Caco-2 (cell line): Measurements from ENCODE around the gene LITAF. TPM values are rescaled to one million over a fixed set of nuclear protein-coding genes. Genes with fewer than 3 reads are reported as not detected.

Experiments used
- BruUV-seq: library from RNA; stranded (reverse); fragments of 400-500 nt; replicated peaks from 2 replicates; lab custom pipeline; 2021; lab: Mats Ljungman, UMichigan
- CTCF ChIA-PET: fragments of 300-600 bp; sonication (Branson Sonifier 250); formaldehyde crosslinking; loops from one replicate; lab custom pipeline; 2022; ENCODE audit warnings: antibody characterized with exemption; lab: Charles Lee
- POLR2A ChIA-PET: fragments of 300-600 bp; sonication (Branson Sonifier 250); formaldehyde crosslinking; loops from one replicate; lab custom pipeline; 2022; ENCODE audit warnings: antibody characterized with exemption; lab: Charles Lee
- DNase-seq, 2 experiments: peaks; one replicate each; pipeline versions ENCODE4 v3.0.0 to v3.0.0-alpha.2; 2020 to 2022
- H3K27me3 ChIP-seq: replicated peaks from 2 replicates; pipeline ENCODE4 v1.6.0; 2011; ENCODE audit warnings: low read length; ENCODE audit not compliant: control insufficient read depth, insufficient read depth
- H3K36me3 ChIP-seq: 2 replicates; pipeline ENCODE4 v1.5.1; 2011; ENCODE audit warnings: low read length; ENCODE audit not compliant: control insufficient read depth, insufficient read depth
- H3K4me1 ChIP-seq: fragments of 250-450 bp; sonication (Bioruptor Pico); 2 replicates; pipeline ENCODE4 v1.5.1; 2020; ENCODE audit warnings: mild to moderate bottlenecking
- H3K4me3 ChIP-seq: 2 replicates; pipeline ENCODE4 v1.5.1; 2011; ENCODE audit warnings: low read depth, mild to moderate bottlenecking, control low read depth, low read length
- H3K9me3 ChIP-seq: fragments of 250-450 bp; sonication (Bioruptor Pico); 2 replicates; pipeline ENCODE4 v1.5.1; 2020; ENCODE audit warnings: mild to moderate bottlenecking, moderate library complexity
- H3K27ac Mint-ChIP-seq: one replicate; pipeline ENCODE4 v1.8.0; 2022; ENCODE audit warnings: mixed read lengths; ENCODE audit not compliant: unreplicated experiment
- H3K27me3 Mint-ChIP-seq: one replicate; pipeline ENCODE4 v1.8.0; 2022; ENCODE audit warnings: mixed read lengths; ENCODE audit not compliant: insufficient read depth, unreplicated experiment
- H3K36me3 Mint-ChIP-seq: one replicate; pipeline ENCODE4 v1.8.0; 2022; ENCODE audit warnings: mild to moderate bottlenecking, mixed read lengths; ENCODE audit not compliant: insufficient read depth, unreplicated experiment
- H3K4me1 Mint-ChIP-seq: one replicate; pipeline ENCODE4 v1.8.0; 2022; ENCODE audit warnings: low read depth, mixed read lengths; ENCODE audit not compliant: unreplicated experiment
- H3K4me3 Mint-ChIP-seq: one replicate; pipeline ENCODE4 v1.8.0; 2022; ENCODE audit warnings: mild to moderate bottlenecking, moderate library complexity, mixed read lengths; ENCODE audit not compliant: unreplicated experiment
- H3K9me3 Mint-ChIP-seq: one replicate; pipeline ENCODE4 v1.8.0; 2022; ENCODE audit warnings: mixed read lengths; ENCODE audit not compliant: unreplicated experiment
- CTCF ChIP-seq, 2 experiments: fragments of 200-600 bp in 1 of 2; IDR thresholded peaks; 1 replicate in 1 of 2; 2 replicates in 1 of 2; pipeline versions ENCODE4 v1.5.1 to v1.8.0; 2011 to 2022; ENCODE audit warnings: antibody characterized with exemption in 1 of 2, control low read depth in 1 of 2, inconsistent platforms in 1 of 2, low read depth in 1 of 2, low read length in 1 of 2, mild to moderate bottlenecking in 1 of 2, moderate library complexity in 1 of 2; ENCODE audit not compliant: insufficient read depth in 1 of 2, severe bottlenecking in 1 of 2, unreplicated experiment in 1 of 2
- intact Hi-C: fragments of 100-400 bp; cut with micrococcal nuclease; formaldehyde crosslinking; loops from one replicate; pipeline ENCODE4 v1.10.0; 2022; ENCODE audit not compliant: unreplicated experiment
- total RNA-seq: library from RNA; stranded (reverse); gene quantifications from 2 replicates; pipeline ENCODE4 v1.2.3, GENCODE V29; 2022

LITAF gene
- total RNA-seq, 1 experiment from 2014 or later, result 60.9 TPM

GRCh38 chr16:11609474-11610120 lies 22.9 kb upstream of the LITAF start:
- no peak for DNase-seq
- Histone ChIP-seq H3K4me1 (peaks cover 19% of the 10 kb centered on the region), H3K36me3 (no peaks in the 10 kb centered on the region), H3K4me3 (no peak overlapping the region), H3K27me3 (no peaks in the 10 kb centered on the region), H3K9me3 (no peaks in the 10 kb centered on the region)
- Mint-ChIP-seq H3K4me1 (peaks cover 6% of the 10 kb centered on the region), H3K4me3 (no peak overlapping the region), H3K27ac (no peak overlapping the region), H3K27me3 (no peaks in the 10 kb centered on the region), H3K9me3 (no peaks in the 10 kb centered on the region), H3K36me3 (no peaks in the 10 kb centered on the region)
- no peak for TF ChIP-seq CTCF (IDR thresholded peaks at IDR 0.05; ENCODE audit: insufficient read depth in 1 of 2, low read depth in 1 of 2, low read length in 1 of 2, severe bottlenecking in 1 of 2, unreplicated experiment in 1 of 2)
- CTCF ChIA-PET, result no interaction called here
- intact Hi-C loops, result no loop called here
- POLR2A ChIA-PET, result no interaction called here
- no TSS peak for BruUV-seq

DNA sequence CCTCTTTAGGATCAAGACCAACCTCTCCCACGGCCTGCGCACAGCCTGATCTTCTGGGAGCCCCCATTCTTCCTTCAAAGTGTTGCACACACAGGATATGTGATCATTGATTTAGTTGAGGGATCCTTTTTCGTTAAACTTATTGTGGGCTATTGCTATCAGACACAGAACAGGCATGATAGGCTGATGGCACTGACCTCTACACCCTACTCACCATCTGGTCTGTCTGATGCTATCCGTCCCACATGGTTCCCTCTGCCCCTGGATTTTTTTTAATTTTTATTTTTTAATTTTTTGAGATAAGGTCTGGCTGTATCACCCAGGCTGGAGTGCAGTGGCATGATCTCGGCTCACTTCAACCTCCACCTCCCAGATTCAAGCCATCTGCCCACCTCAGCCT lies 19.2 kb upstream of the LITAF start:
- intact Hi-C loops, result no loop called here
- Histone ChIP-seq H3K27me3 (no peaks in the 10 kb centered on the region), H3K36me3 (no peaks in the 10 kb centered on the region), H3K4me3 (no peak overlapping the region), H3K9me3 (no peaks in the 10 kb centered on the region), H3K4me1 (no peaks in the 10 kb centered on the region)
- H3K4me3 Mint-ChIP-seq, result no peak overlapping the region
- no peak for DNase-seq
- peaks cover 5% of the 10 kb centered on the region for H3K4me1 Mint-ChIP-seq
- H3K36me3 Mint-ChIP-seq, result no peaks in the 10 kb centered on the region
- no peak for TF ChIP-seq CTCF (IDR thresholded peaks at IDR 0.05; ENCODE audit: insufficient read depth in 1 of 2, low read depth in 1 of 2, low read length in 1 of 2, severe bottlenecking in 1 of 2, unreplicated experiment in 1 of 2)
- no TSS peak for BruUV-seq
- H3K27ac Mint-ChIP-seq, result no peak overlapping the region
- CTCF ChIA-PET, result no interaction called here
- no peaks in the 10 kb centered on the region for H3K9me3 Mint-ChIP-seq
- POLR2A ChIA-PET, result no interaction called here
- no peaks in the 10 kb centered on the region for H3K27me3 Mint-ChIP-seq

DNA sequence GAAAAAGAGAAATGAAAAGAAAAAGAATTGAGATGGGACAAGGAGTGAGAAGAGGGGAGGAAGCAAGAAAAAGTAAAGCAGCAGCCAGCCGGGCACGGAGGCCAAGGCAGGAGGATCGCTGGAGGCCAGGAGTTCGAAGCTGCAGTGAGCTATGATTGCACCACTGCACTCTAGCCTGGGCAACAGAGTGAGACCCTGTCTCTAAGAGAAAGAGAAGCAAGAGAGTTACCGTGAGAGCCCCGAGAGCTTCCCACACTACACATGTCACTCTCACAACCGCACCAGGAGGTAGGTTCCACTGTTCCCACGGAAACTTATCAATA lies 18.8 kb upstream of the LITAF start:
- H3K4me3 ChIP-seq, result no peak overlapping the region
- H3K27me3 ChIP-seq, result no peaks in the 10 kb centered on the region
- no peak for TF ChIP-seq CTCF (IDR thresholded peaks at IDR 0.05; ENCODE audit: insufficient read depth in 1 of 2, low read depth in 1 of 2, low read length in 1 of 2, severe bottlenecking in 1 of 2, unreplicated experiment in 1 of 2)
- ChIA-PET POLR2A (no interaction called here), CTCF (no interaction called here)
- BruUV-seq, result no TSS peak
- no peaks in the 10 kb centered on the region for H3K36me3 ChIP-seq
- no peak for DNase-seq
- Mint-ChIP-seq H3K36me3 (no peaks in the 10 kb centered on the region), H3K4me3 (no peak overlapping the region), H3K27ac (no peak overlapping the region), H3K9me3 (no peaks in the 10 kb centered on the region), H3K4me1 (peaks cover 5% of the 10 kb centered on the region), H3K27me3 (no peaks in the 10 kb centered on the region)
- no peaks in the 10 kb centered on the region for H3K4me1 ChIP-seq
- no peaks in the 10 kb centered on the region for H3K9me3 ChIP-seq
- intact Hi-C loops, result no loop called here
